C4-2B (cell line): ENCODE data around the gene KHSRP.

Experiments used
- ZFX ChIP-seq: fragments of 450-650 bp; IDR thresholded peaks from 2 replicates; pipeline ENCODE4 v1.6.1; 2017
- TF ChIP-seq, protein P1 (sequence below): fragments of 450-650 bp; conservative IDR thresholded peaks from 2 replicates; pipeline ENCODE4 v1.5.1; 2017; ENCODE audit warnings: mild to moderate bottlenecking

DNA sequence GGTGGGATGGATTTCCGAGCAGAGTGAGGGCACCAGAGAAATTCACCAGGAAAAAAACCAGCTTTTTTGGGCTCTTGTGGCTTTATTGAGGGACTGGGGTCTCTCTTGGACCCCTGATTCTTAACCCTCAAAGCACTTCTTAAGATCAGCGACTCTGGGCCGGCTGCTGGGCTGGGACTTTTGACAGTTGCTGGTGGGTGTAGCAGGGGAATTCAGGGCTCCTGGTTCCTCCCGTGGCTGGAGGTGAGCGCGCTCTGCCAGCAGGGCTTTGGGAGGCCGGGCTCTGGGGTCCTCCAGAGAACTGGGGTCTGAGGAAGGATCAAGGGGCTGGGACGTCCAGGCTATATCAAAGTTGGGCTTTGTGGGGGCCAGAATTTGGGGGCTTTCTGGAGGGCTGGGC lies 42.8 kb upstream of the KHSRP start:
- TF ChIP-seq, protein P1, sequence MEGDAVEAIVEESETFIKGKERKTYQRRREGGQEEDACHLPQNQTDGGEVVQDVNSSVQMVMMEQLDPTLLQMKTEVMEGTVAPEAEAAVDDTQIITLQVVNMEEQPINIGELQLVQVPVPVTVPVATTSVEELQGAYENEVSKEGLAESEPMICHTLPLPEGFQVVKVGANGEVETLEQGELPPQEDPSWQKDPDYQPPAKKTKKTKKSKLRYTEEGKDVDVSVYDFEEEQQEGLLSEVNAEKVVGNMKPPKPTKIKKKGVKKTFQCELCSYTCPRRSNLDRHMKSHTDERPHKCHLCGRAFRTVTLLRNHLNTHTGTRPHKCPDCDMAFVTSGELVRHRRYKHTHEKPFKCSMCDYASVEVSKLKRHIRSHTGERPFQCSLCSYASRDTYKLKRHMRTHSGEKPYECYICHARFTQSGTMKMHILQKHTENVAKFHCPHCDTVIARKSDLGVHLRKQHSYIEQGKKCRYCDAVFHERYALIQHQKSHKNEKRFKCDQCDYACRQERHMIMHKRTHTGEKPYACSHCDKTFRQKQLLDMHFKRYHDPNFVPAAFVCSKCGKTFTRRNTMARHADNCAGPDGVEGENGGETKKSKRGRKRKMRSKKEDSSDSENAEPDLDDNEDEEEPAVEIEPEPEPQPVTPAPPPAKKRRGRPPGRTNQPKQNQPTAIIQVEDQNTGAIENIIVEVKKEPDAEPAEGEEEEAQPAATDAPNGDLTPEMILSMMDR: no peak
- no peak for TF ChIP-seq ZFX
